NCI-H1694 (cell line): ENCODE results near the gene PLEKHG1.

Source experiments
- DNase-seq: peaks from one replicate; lab custom pipeline; 2025; lab: John Stamatoyannopoulos, UW

PLEKHG1 gene

GRCh38 chr6:150599199-150600009 lies at the start of gene PLEKHG1:
TSS of gene PLEKHG1 (plus strand) at chr6:150599885. CDS start at chr6:150733682, 133,797 bp downstream.
- DNase-seq, result no peak

DNA sequence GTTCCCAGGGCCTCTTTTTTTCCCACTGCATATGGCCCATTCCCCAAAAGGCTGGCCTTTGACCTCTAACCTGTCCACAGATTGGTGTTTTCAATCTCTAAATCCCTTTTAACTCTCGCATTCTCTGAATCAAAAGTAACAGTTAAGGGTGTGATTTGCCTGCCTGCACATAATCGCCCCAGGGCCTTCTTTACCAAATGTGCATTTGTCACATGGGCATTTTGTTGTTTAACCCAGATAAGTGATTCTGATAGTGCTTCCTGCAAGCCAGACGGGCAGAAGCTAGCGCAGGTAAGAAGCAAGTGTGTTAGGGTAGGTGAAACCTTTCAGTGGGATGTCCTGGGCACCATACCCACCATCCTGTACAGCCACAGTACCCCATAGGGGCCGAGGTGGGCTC lies 49.4 kb upstream of the PLEKHG1 start:
- DNase-seq, result no peak

- no peak for DNase-seq
These were observed 42.6 kb upstream of the PLEKHG1 start for GRCh38 chr6:150557043-150557599.

DNA sequence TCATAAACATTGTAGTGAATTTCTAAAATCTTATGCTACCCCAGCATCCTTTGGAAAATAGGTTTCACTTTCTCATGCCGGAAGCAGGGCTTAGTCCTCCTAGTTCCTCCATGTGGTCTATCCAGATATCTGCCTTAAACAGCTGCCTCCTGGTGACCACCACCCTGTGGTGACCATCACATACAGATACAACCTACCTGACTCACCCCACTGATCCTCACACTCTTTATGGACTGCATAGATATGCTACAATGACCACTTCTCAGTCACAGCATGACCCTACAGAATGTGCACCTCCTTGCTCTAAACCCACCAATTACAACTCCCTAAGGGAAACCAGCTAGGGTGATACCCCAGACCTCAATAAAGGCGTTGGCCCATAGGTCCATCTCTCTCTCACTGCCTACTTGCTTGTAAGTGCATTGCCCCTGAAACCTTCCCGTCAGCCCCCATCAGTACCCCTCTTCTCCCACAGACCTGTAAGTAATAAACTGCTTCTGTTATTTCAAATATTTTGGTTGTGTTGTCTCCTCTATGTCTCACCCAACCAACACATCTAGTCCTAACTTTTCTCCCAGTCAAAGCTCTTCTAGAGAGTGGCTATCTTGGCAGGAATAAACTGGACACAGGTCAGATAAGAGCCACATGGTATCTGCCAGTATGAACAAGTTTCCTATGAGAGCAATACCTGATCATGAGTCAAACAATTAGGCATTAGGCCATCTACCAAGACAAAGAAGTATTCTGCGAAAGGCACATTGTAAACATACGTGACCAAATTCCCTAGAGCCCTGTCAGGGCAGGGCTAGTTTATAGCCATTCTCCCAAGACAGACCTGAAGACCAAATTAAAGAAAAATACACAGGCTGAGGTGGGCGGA lies 39.4 kb upstream of the PLEKHG1 start:
- DNase-seq, result no peak

- no peak for DNase-seq
These were observed 38.8 kb upstream of the PLEKHG1 start for GRCh38 chr6:150560884-150561219.

DNA sequence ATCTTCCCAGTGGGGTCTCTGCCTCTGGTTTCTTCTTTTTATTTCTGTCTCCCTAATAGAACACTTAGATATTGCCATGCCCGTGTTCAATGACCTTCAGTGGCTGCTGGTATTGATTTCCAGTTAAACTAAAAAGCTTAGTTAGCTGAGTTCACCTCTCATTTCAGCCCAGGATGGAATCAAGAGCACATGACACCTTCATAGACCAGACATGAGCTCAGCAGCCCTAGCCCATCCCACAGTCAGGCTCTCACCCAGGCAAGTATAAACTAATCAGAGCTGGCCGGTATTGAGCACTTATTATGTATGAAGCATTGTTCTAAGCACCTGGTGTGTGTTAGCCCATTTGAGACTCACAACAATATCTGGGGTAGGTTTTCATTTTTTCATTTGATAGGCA lies 33.7 kb upstream of the PLEKHG1 start:
- no peak for DNase-seq

GRCh38 chr6:150566486-150566885 lies 33.2 kb upstream of the PLEKHG1 start:
- DNase-seq, result no peak

DNA sequence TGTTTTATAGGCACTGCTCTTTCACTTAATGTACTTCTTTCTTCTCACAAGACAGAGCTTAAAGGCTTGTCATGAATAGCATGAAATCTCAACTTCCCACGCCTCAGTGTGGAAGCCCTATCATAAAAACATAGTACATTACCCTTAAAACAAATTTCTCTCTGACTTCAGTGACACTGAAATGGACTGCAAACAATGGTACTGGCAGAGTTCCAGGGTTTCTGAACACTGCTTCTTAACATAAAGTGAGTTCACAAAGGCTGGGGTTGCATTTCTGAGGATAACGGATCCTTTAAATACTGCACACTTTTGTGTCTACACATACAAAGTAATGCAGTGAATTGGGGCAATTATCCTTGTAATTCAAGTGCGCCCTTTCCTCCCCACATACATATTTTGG lies 32.3 kb upstream of the PLEKHG1 start:
- no peak for DNase-seq

DNA sequence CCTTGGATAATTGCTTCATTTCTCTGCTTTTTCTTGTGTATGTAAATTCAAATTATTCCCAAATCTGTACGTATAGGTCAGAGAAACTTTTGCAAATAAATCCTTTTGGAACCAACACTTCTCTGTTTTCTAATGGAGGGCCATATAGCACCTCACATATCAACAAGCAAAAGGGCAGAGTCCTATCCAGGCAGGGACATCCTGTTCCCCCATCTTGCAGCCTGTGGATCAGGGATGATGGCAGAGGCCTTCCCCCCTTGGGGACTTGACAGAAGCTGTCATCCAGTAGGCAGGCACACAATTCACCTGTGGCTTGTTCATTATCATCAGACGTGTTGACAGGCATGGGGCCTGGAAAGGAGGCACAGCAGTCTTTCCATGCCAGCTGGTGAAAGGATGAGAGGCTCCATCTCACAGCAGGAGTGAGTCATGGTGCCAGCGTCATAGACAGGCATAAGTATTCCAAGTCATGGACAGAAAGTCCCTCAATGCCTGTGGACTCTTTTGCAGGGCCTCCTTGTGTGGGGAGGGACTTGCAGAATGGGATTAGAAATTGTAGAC lies 31.8 kb upstream of the PLEKHG1 start:
- peak; percentile 24 for DNase-seq

- no peak for DNase-seq
These were observed 31.1 kb upstream of the PLEKHG1 start for GRCh38 chr6:150568560-150568959.

GRCh38 chr6:150569161-150569560 lies 30.5 kb upstream of the PLEKHG1 start:
- no peak for DNase-seq

- no peak for DNase-seq
These were observed 26.5 kb upstream of the PLEKHG1 start for GRCh38 chr6:150573041-150573681.

DNA sequence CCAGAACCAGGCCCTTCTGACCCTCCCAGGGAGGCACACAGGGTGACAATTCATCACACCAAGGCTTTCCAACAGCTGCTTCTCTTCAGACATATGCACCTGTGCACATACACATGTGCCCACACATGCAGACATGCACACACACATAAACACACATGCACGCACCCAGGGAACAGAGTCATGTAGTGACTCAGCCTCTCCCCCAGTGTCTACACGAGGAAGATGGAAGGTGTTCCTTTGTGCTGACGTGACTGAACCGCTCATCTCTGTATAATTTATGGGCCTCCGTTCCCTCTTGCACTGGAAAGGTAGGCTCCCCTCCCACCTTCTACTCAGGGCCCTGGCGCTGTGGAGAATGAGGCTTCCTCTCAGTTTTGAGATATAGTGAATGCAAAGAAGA lies 23.8 kb upstream of the PLEKHG1 start:
- no peak for DNase-seq

- no peak for DNase-seq
These were observed 22.9 kb upstream of the PLEKHG1 start for GRCh38 chr6:150576651-150577226.

- no peak for DNase-seq
These were observed 20.1 kb upstream of the PLEKHG1 start for GRCh38 chr6:150579611-150580010.

- DNase-seq, result no peak
These were observed 19.2 kb upstream of the PLEKHG1 start for GRCh38 chr6:150580489-150580888.

- no peak for DNase-seq
These were observed 15.6 kb upstream of the PLEKHG1 start for GRCh38 chr6:150584065-150584464.

- DNase-seq, result no peak
These were observed 15.1 kb upstream of the PLEKHG1 start for GRCh38 chr6:150584596-150584995.

- DNase-seq, result no peak
These were observed 12.8 kb upstream of the PLEKHG1 start for GRCh38 chr6:150586850-150587359.

DNA sequence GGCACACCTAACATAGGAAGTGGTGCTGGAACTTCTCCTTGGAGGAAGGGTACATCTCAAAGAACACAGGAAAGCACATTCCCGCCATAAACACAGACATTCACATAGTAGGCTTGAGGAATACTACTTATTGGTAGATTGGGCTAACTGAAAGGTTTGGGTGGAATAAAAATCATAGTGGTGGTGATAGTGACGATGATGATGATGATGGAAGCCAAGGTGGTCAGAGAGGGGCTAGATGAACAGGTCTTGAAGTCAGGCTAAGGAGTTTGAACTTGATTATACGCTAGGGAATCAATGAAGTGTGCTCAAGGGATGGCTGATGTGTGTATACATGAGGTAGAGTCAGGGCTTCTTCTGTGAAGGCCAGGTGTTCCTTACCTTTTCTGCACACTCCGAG lies 12.0 kb upstream of the PLEKHG1 start:
- DNase-seq, result no peak

DNA sequence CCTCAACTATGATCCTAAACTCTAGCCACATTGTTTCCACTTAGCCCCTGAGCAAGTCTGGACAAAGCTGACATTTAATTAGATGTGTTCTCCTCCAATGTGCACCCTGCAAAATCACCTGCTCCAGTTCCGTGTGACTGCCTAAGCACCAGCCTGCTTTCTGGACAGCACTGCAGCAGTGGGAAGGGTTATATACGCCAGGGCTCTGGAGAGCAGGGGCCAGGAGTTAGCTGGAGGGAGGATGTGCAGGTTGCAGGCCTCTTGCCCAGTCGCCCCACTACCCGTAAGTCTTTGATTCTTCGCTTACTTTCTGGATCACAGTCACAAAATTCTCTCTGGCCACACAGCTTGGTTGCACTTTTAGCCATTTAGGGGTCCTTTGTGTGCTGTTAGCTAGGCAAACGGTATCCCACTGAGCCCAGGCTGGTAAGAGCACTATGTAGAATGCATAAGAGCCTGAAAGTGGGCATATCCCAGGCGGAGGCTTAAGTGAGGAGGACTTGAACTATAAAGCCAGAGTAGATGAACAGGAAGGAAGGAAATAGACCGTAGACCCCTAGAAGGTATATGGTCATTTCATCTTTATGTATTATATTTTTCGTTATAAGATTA lies 10.7 kb upstream of the PLEKHG1 start:
- no peak for DNase-seq
